IPS-15b (cell line): Measurements from ENCODE around the gene LRP1-AS.

Experiments used
- H3K27me3 ChIP-seq: one replicate; pipeline ENCODE4 v1.6.1; 2013; ENCODE audit warnings: low read length; ENCODE audit not compliant: control insufficient read depth, insufficient read depth
- H3K36me3 ChIP-seq: one replicate; pipeline ENCODE4 v1.6.1; 2013; ENCODE audit warnings: low read length; ENCODE audit not compliant: control insufficient read depth, insufficient read depth
- H3K4me1 ChIP-seq: one replicate; pipeline ENCODE4 v1.6.1; 2013; ENCODE audit warnings: mild to moderate bottlenecking, low read length; ENCODE audit not compliant: control insufficient read depth, insufficient read depth
- H3K4me3 ChIP-seq: one replicate; pipeline ENCODE4 v1.5.1; 2013; ENCODE audit warnings: low read depth, low read length
- H3K9ac ChIP-seq: one replicate; pipeline ENCODE4 v1.6.1; 2013; ENCODE audit warnings: low read depth, mild to moderate bottlenecking, low read length
- H3K9me3 ChIP-seq: one replicate; pipeline ENCODE4 v1.6.1; 2013; ENCODE audit warnings: mild to moderate bottlenecking, low read length; ENCODE audit not compliant: control insufficient read depth, insufficient read depth

Gene LRP1-AS

DNA sequence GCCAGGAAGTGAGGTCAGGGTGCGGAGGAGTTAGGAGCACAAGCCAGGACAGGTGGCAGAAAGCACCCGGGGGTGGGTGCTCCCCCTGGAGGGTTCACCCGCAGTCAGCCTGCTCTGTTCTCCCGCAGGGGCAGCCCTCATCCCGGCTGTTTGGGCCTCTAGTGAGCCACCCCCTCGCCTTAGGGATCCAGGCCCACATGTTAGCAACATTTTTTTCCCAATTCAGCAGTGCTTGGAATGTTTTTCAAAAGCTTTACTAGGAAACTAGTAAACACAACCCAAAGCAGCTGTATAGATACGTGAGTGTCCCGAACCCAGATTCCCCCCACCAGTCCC lies 40.6 kb upstream of the LRP1-AS start:
- H3K9ac ChIP-seq = no peak overlapping the region
- no peaks in the 10 kb centered on the region for H3K27me3 ChIP-seq
- peaks cover 99% of the 10 kb centered on the region for H3K36me3 ChIP-seq
- H3K4me3 ChIP-seq = no peak overlapping the region
- H3K9me3 ChIP-seq = no peaks in the 10 kb centered on the region
- H3K4me1 ChIP-seq = peaks cover 2% of the 10 kb centered on the region

- H3K4me1 ChIP-seq = peaks cover 3% of the 10 kb centered on the region
- no peaks in the 10 kb centered on the region for H3K9me3 ChIP-seq
- no peaks in the 10 kb centered on the region for H3K27me3 ChIP-seq
- H3K9ac ChIP-seq = no peak overlapping the region
- no peak overlapping the region for H3K4me3 ChIP-seq
- H3K36me3 ChIP-seq = peaks cover 93% of the 10 kb centered on the region
These were observed 40.0 kb upstream of the LRP1-AS start for GRCh38 chr12:57187222-57188089.

DNA sequence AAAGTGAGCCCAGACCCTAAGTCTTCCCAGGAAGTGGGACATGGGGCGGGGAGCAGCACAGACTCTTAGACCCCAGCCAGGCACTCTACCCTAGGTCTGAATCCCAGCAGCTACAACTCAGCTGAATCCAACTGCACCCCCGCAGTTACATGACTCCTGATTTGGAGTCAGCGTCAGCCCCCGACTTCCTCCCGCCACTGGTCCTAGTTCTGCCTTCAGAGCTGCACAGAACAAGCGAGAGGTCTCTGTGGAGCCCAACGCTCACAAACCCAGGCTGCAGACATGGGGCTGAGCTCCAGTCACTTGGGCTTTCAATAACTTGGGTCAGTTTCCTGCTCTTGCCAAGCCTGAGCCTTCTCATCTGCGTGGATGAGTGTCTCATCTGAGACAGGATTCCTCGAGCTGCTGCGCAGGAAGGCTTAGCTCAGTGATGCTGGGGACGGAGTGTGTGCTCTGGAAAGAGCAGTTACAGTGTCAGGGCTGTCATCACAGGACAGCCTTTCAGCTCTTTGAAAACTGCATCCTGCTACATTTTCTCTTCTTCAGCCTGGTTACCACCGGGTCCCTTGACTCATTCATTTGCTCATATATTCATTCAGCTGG lies 38.6 kb upstream of the LRP1-AS start:
- H3K36me3 ChIP-seq = peaks cover 85% of the 10 kb centered on the region

DNA sequence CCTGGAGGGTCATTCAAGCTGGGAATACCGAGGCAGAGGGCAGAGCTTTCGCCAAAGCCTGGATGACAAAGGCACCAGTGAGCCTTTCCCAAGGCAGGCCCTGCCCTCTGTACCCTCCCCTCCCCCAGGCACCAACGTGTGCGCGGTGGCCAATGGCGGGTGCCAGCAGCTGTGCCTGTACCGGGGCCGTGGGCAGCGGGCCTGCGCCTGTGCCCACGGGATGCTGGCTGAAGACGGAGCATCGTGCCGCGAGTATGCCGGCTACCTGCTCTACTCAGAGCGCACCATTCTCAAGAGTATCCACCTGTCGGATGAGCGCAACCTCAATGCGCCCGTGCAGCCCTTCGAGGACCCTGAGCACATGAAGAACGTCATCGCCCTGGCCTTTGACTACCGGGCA lies 38.0 kb upstream of the LRP1-AS start:
- Histone ChIP-seq H3K27me3 (no peaks in the 10 kb centered on the region), H3K4me3 (no peak overlapping the region), H3K4me1 (peaks cover 3% of the 10 kb centered on the region), H3K9ac (no peak overlapping the region), H3K36me3 (peaks cover 85% of the 10 kb centered on the region), H3K9me3 (no peaks in the 10 kb centered on the region)

More for the DNA sequence above, 38.6 kb upstream of the LRP1-AS start:
- H3K27me3 ChIP-seq = no peaks in the 10 kb centered on the region
- H3K9ac ChIP-seq = no peak overlapping the region
- no peak overlapping the region for H3K4me3 ChIP-seq
- peaks cover 3% of the 10 kb centered on the region for H3K4me1 ChIP-seq
- no peaks in the 10 kb centered on the region for H3K9me3 ChIP-seq

- Histone ChIP-seq H3K36me3 (peaks cover 85% of the 10 kb centered on the region), H3K9me3 (no peaks in the 10 kb centered on the region), H3K4me3 (no peak overlapping the region), H3K27me3 (no peaks in the 10 kb centered on the region), H3K4me1 (peaks cover 3% of the 10 kb centered on the region), H3K9ac (no peak overlapping the region)
These were observed 36.7 kb upstream of the LRP1-AS start for GRCh38 chr12:57183939-57184725.

DNA sequence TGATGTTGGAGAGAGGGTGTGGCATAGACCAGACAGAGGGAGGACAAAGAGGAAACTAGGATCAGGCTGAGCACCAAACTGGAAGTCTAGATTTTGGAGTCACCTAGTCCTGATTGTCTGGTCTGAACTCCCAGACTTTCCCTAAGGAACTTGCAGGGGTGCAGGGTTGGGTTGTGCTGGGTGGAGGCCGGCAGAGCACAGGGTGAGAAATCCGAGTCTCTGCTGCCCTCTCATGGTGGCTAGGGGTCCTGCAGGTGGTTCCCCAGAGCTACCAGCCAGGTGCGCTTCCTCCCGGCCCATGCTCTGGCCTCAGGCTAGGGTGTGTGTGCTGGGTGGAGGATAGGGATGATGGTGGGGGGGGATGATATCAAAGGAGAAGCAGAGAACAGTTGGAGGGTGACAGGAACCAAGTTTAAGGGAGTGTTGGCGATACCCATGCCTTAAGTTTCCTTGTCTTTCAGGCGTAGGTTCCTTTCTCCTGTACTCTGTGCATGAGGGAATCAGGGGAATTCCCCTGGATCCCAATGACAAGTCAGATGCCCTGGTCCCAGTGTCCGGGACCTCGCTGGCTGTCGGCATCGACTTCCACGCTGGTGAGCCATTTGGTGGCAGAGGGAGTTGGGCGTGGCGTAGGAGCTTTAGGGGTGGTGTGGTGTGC lies 35.6 kb upstream of the LRP1-AS start:
- Histone ChIP-seq H3K4me1 (peaks cover 3% of the 10 kb centered on the region), H3K27me3 (no peaks in the 10 kb centered on the region), H3K36me3 (peaks cover 86% of the 10 kb centered on the region), H3K9ac (no peak overlapping the region), H3K4me3 (no peak overlapping the region), H3K9me3 (no peaks in the 10 kb centered on the region)

- H3K9ac ChIP-seq = no peak overlapping the region
- peaks cover 3% of the 10 kb centered on the region for H3K4me1 ChIP-seq
- H3K27me3 ChIP-seq = no peaks in the 10 kb centered on the region
- H3K36me3 ChIP-seq = peaks cover 83% of the 10 kb centered on the region
- no peak overlapping the region for H3K4me3 ChIP-seq
- no peaks in the 10 kb centered on the region for H3K9me3 ChIP-seq
These were observed 34.2 kb upstream of the LRP1-AS start for GRCh38 chr12:57181561-57182155.

DNA sequence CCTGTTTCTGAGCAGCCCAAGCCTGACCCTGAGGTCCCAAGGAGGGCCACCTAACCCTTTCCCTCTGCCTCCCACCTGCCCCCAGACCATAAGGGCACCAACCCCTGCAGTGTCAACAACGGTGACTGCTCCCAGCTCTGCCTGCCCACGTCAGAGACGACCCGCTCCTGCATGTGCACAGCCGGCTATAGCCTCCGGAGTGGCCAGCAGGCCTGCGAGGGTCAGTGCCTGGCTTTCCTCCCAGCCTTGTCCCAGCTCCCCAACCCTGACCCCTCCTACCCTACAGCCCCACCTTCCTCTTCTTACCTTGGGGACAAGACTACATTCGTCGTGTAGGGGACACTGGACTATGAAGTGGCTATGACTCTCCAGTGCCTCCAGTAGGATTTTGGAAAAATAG lies 33.7 kb upstream of the LRP1-AS start:
- Histone ChIP-seq H3K36me3 (peaks cover 83% of the 10 kb centered on the region), H3K4me1 (peaks cover 3% of the 10 kb centered on the region), H3K9ac (no peak overlapping the region), H3K4me3 (no peak overlapping the region), H3K9me3 (no peaks in the 10 kb centered on the region), H3K27me3 (no peaks in the 10 kb centered on the region)

- Histone ChIP-seq H3K9me3 (no peaks in the 10 kb centered on the region), H3K4me3 (no peak overlapping the region), H3K27me3 (no peaks in the 10 kb centered on the region), H3K36me3 (peaks cover 83% of the 10 kb centered on the region), H3K9ac (no peak overlapping the region), H3K4me1 (peaks cover 3% of the 10 kb centered on the region)
These were observed 33.0 kb upstream of the LRP1-AS start for GRCh38 chr12:57180321-57180989.

- Histone ChIP-seq H3K4me3 (no peak overlapping the region), H3K27me3 (no peaks in the 10 kb centered on the region), H3K9ac (no peak overlapping the region), H3K4me1 (peaks cover 3% of the 10 kb centered on the region), H3K36me3 (peaks cover 81% of the 10 kb centered on the region), H3K9me3 (no peaks in the 10 kb centered on the region)
These were observed 32.1 kb upstream of the LRP1-AS start for GRCh38 chr12:57179331-57180086.
